Measurements from ENCODE around the gene SLC1A3.

The SLC1A3 gene

GRCh38 chr5:36722900-36723299, 116.5 kb downstream of the SLC1A3 start:
- peak; percentile 35 for DNase-seq

- DNase-seq: no peak
Observed at GRCh38 chr5:36723912-36724311, 117.5 kb downstream of the SLC1A3 start.

DNA sequence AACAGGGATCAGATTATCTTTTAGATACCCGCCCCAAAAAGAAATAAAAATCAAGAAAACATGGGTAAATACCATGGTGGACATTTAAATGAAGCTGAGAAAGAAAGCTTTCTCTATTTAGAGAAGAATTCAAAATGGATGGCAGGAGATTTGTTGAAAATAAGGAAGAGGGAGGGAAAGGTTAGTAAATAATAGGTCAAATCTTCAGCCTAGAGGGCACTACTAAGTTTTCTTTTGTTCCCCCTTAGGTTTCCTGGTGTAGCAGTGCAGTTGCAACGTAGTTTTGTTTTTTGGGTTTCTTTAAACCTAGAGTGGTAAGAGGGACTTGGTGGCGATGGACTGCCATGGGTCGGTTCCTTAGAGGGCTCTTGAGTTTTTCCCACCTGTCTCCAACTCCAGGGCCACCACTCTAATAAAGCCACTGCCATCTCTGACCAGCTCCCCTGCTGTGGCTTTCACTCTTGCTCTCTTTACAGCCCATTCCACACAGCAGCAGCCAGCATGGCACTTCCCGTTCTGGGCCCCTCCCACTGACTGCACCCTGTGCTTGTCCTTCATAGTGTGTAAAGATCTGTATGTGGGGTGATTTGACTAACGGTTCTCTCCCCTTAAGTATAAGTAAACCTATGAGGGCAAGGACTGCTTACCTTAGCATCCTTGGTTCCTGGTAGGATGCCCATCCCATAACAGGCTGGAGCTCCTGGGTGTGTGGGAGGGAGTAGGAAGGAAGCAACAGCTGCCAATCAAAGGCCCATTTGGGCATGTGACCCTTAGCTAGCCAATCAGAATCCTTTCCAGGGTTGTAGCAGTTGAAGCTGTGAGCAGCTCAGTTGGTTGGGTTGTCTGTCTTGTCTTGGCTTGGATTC, 118.3 kb downstream of the SLC1A3 start:
- peak; percentile 86 for DNase-seq

DNA sequence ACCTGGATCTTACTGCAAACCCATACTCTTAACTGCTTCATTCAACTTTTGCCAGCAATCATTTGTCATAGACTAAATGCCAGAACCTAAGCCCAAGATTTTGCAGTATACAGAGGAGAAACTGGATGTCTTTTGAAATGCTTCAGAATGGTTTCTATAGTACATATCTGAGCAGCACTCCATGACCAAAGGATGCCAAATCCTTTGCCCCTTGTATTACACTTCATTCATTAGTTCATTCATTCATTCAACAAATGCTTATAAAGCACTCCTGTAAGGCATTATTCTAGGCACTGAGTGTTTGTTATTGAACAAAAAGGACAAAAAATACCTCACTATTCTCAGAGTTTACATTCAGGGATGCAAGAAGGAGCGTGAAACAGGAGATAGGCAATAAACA, 119.9 kb downstream of the SLC1A3 start:
- no peak for DNase-seq

GRCh38 chr5:36726767-36727166, 120.4 kb downstream of the SLC1A3 start:
- DNase-seq: no peak

DNA sequence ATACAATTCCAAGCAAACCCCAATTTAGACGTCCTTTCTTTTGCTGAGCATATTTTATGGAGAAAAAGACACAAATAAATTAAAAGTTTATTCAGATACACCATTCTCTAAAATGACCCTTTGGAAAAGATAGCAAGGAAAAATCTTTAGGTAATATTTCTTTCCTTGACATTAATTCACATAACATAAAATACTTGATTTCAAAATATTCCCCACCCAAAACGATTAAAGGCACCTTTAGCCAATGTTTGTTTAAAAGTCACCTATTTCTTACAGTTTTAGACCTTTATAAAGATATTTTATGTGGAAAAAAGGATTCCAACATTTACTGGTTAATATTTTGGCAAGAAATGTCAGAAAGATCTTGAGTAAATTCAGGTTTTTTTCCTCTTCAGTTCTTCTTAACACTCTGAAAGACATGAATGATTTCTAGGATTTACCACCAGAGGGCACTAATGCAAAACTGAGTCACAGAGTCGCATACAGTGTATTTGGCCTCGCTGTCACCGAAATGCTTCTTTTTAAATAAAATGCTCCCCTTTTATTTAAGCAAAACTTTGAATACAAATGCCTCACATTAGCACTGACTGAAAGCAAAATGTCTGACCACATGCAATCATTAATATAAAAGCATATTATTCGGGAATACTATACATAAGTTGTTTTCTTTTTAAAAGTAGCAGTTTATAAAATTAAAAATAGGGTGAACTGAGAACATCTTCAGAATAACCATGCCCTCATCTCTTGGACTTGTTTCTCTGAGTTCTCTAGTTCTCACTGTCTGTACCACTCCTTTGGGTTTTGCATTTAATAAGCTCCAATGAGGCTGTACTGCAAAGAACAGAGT, 122.5 kb downstream of the SLC1A3 start:
- DNase-seq: peak; percentile 89

DNA sequence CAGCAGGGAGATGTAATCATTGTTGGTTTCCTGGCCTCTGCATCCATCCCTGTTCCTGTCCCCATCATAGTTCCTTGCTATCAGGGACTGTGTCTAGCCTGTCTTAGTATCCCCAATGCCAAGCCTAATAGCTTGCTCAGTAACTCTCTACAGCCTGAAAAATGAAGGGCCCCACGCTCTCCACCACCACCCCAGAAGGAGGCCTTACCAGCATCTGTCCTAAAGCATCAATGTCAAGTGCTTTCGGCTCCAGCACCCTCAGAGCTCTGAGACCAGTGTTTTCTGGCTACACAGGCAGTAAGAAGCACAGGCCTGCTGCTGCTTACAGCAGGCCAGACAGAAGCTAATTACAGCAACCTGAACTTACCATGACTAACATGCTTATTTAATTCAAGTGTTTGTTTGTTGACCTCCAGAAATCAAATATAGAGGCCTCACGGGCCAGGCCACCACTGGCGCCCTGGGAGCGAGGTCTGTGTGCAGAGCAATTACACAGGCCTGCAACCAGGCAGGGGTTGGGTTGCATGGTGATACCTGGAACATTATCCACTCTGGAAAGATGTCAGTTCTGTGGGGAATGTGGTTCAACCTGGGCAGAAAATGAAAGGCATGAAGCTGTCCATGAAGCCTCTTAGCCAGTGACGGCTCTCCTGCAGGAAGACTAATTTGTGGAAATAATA, 124.3 kb downstream of the SLC1A3 start:
- no peak for DNase-seq

DNA sequence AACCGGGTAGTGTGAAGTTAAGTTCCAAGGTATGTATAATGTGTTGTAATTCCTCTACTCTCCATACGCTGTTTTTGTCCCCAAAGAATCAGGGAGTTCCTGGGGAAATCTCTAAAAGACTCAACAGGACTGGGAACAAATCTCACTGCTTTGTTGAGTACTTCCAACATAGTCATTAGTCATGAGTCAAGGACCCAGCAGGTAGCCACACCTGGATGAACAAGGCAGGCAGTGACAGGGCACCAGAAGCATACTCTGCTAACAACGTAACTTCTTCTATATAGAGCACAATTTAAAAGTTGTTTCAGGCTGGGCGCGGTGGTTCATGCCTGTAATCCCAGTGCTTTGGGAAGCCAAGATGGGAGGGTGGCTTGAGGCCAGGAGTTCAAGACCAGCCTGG, 126.8 kb downstream of the SLC1A3 start:
- no peak for DNase-seq

DNA sequence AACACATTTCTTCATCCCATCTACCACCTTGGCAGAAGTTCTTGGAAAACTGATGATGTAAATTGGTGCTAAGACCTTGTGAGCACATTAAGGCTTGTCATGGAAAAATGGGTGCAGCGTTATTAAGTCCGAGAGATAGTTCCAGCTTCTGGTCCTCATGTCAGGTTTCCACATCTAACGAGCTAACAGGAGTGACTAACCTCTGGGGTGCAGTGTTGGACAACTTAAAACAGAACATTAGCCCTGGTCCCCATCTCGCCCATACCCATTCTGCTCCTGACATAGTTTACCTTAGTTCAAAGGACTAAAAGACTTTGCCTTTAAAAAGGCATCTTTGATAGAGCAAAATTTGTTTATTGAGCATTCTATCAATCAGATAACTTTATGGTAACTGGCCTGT, 128.0 kb downstream of the SLC1A3 start:
- peak; percentile 77 for DNase-seq

DNA sequence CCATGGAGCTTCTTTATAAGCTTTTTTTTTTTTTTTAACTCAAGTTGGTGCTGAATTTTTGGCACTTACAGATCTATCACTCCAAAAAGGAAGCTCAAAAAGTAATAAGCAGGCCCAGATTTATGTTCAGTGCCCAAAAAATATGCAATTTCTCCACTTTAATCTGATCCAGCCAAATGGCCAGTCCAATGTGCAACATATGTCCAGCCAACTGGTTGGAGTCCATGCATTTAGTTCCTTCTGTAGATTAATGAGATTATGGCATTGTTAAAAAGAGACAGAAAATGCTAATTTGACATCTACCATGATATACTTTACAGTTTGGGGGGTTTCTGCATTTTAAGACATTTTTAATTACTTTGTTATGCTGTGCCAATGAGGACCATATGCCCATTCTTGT, 129.5 kb downstream of the SLC1A3 start:
- DNase-seq: no peak

Data from hematopoietic multipotent progenitor cell treated with erythropoietin and hydrocortisone succinate and interleukin-3 and kit ligand, for 8 days (in vitro differentiated cells).